Hematopoietic multipotent progenitor cell treated with erythropoietin and hydrocortisone succinate and interleukin-3 and kit ligand, for 4 days (in vitro differentiated cells): ENCODE measurements around the gene SOBP.
"Not testable (repeated sequence)": the region's sequence is repeated elsewhere in the genome, so short reads cannot be mapped to it uniquely, and the experiment has no call there.

Experiments used
- DNase-seq: peaks from one replicate; pipeline ENCODE4 v3.0.0-alpha.2; 2015

The SOBP gene

GRCh38 chr6:107524626-107525025 is 34.7 kb downstream of the SOBP start:
- no peak for DNase-seq

- DNase-seq: no peak
Observed at GRCh38 chr6:107531868-107532267, 42.0 kb downstream of the SOBP start.

GRCh38 chr6:107532706-107533105 is 42.8 kb downstream of the SOBP start:
- no peak for DNase-seq

GRCh38 chr6:107533415-107534059 is 43.6 kb downstream of the SOBP start:
- no peak for DNase-seq

- no peak for DNase-seq
Observed at GRCh38 chr6:107534571-107535141, 44.7 kb downstream of the SOBP start.

- DNase-seq: peak; percentile 5
Observed at GRCh38 chr6:107535626-107536025, 45.7 kb downstream of the SOBP start.

GRCh38 chr6:107536180-107536961 is 46.5 kb downstream of the SOBP start:
- no peak for DNase-seq

GRCh38 chr6:107537559-107537958 is 47.6 kb downstream of the SOBP start:
- no peak for DNase-seq

- DNase-seq: no peak
Observed at GRCh38 chr6:107538856-107539387, 49.0 kb downstream of the SOBP start.

- DNase-seq: peak; percentile 10
Observed at GRCh38 chr6:107539409-107539808, 49.5 kb downstream of the SOBP start.

- DNase-seq: no peak
Observed at GRCh38 chr6:107539849-107540464, 50.0 kb downstream of the SOBP start.

GRCh38 chr6:107540465-107540857 is 50.5 kb downstream of the SOBP start:
- no peak for DNase-seq

GRCh38 chr6:107542192-107542668 is 52.3 kb downstream of the SOBP start:
- DNase-seq: no peak

- no peak for DNase-seq
Observed at GRCh38 chr6:107543088-107543487, 53.2 kb downstream of the SOBP start.

GRCh38 chr6:107543567-107543966 is 53.6 kb downstream of the SOBP start:
- no peak for DNase-seq

GRCh38 chr6:107545763-107546162 is 55.8 kb downstream of the SOBP start:
- DNase-seq: no peak

GRCh38 chr6:107546691-107547450 is 57.0 kb downstream of the SOBP start:
- no peak for DNase-seq

GRCh38 chr6:107547451-107547840 is 57.5 kb downstream of the SOBP start:
- DNase-seq: no peak

GRCh38 chr6:107550241-107550840 is 60.4 kb downstream of the SOBP start:
- DNase-seq: no peak

- no peak for DNase-seq
Observed at GRCh38 chr6:107550906-107551305, 61.0 kb downstream of the SOBP start.

GRCh38 chr6:107553121-107553520 is 63.2 kb downstream of the SOBP start:
- DNase-seq: not testable (repeated sequence)

- no peak for DNase-seq
Observed at GRCh38 chr6:107554326-107554725, 64.4 kb downstream of the SOBP start.
